Prostate gland (tissue), 2 donors: ENCODE measurements around the gene ALK.

Experiments used
- POLR2A ChIP-seq: fragments of 450-650 bp; IDR thresholded peaks from one replicate; pipeline ENCODE4 v1.6.1; 2016; ENCODE audit warnings: antibody characterized with exemption, mild to moderate bottlenecking
- TF ChIP-seq, protein P1 (sequence below), 4 experiments: fragments of 200-600 bp in 2 of 4; fragments of 450-650 bp in 2 of 4; sonication (generic) in 2 of 4; IDR thresholded peaks; 1 replicate in 3 of 4; 2 replicates in 1 of 4; pipeline ENCODE4 v1.5.1; 2016 to 2019; ENCODE audit warnings: antibody characterized with exemption in 4 of 4, mild to moderate bottlenecking in 2 of 4, moderate library complexity in 2 of 4

DNA sequence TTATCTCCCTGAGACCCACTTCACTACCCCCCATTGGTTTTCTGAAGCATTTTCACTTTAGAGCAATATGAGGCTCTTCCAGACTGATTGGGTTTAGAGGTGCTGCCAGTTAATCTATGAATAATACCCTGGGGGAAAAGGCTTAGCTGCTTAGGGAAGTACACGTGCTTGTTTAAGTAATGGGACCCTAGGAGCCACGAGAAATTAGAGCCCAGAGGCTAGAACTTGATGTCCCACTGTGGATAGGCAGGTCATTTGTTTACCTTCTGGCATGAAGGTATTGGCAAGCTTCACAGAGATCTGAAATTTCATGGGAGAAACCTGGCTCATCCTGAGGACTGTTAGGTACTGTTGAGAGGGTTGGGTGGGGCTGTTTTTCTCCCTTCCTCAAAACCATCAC is 746.4 kb downstream of the ALK start:
- TF ChIP-seq, protein P1, sequence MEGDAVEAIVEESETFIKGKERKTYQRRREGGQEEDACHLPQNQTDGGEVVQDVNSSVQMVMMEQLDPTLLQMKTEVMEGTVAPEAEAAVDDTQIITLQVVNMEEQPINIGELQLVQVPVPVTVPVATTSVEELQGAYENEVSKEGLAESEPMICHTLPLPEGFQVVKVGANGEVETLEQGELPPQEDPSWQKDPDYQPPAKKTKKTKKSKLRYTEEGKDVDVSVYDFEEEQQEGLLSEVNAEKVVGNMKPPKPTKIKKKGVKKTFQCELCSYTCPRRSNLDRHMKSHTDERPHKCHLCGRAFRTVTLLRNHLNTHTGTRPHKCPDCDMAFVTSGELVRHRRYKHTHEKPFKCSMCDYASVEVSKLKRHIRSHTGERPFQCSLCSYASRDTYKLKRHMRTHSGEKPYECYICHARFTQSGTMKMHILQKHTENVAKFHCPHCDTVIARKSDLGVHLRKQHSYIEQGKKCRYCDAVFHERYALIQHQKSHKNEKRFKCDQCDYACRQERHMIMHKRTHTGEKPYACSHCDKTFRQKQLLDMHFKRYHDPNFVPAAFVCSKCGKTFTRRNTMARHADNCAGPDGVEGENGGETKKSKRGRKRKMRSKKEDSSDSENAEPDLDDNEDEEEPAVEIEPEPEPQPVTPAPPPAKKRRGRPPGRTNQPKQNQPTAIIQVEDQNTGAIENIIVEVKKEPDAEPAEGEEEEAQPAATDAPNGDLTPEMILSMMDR (IDR thresholded peaks at IDR 0.05) = no peak
- no peak for TF ChIP-seq POLR2A
